Sigmoid colon (tissue), 7 donors: ENCODE data around the gene L3MBTL1. TPM values are rescaled to one million over a fixed set of nuclear protein-coding genes. Genes with fewer than 3 reads are reported as not detected.

ENCODE experiments used
- DNase-seq: peaks from one replicate; pipeline ENCODE4 v3.0.0-alpha.2; 2019
- H3K27ac ChIP-seq, 4 donors: fragments of 200-600 bp; sonication (generic); one replicate each; pipeline ENCODE4 v1.5.1; 2016 to 2019; ENCODE audit warnings: mild to moderate bottlenecking in 1 of 4
- H3K27me3 ChIP-seq, 3 donors: fragments of 200-600 bp; sonication (generic); one replicate each; pipeline ENCODE4 v1.5.1; 2019; ENCODE audit warnings: mild to moderate bottlenecking in 1 of 3
- H3K36me3 ChIP-seq, 4 donors: fragments of 200-600 bp; sonication (generic); one replicate each; pipeline ENCODE4 v1.5.1; 2016 to 2019
- H3K4me1 ChIP-seq, 4 donors: fragments of 200-600 bp; sonication (generic); one replicate each; pipeline ENCODE4 v1.5.1; 2017 to 2019
- H3K4me3 ChIP-seq, 4 donors: fragments of 200-600 bp; sonication (generic); one replicate each; pipeline ENCODE4 v1.5.1; 2017 to 2019; ENCODE audit warnings: mild to moderate bottlenecking in 2 of 4, moderate library complexity in 1 of 4
- H3K9me3 ChIP-seq, 4 donors: fragments of 200-600 bp in 3 of 4; sonication (generic) in 3 of 4; one replicate each; pipeline versions ENCODE4 v1.5.1 to v1.6.1; 2013 to 2019
- CTCF ChIP-seq, 4 experiments: fragments of 450-650 bp in 3 of 4; fragments of 200-600 bp in 1 of 4; IDR thresholded peaks; one replicate each; pipeline ENCODE4 v1.5.1; 2016 to 2019; ENCODE audit warnings: antibody characterized with exemption in 4 of 4, mild to moderate bottlenecking in 3 of 4, moderate library complexity in 2 of 4
- EP300 ChIP-seq, 4 donors: sonication (generic); formaldehyde crosslinking; IDR thresholded peaks; one replicate each; pipeline ENCODE4 v1.6.1; 2017; ENCODE audit warnings: antibody characterized with exemption in 4 of 4
- POLR2A ChIP-seq, 2 donors: fragments of 450-650 bp; IDR thresholded peaks; one replicate each; pipeline ENCODE4 v1.6.1; 2016; ENCODE audit warnings: antibody characterized with exemption in 2 of 2, mild to moderate bottlenecking in 2 of 2, moderate library complexity in 2 of 2
- POLR2AphosphoS5 ChIP-seq, 4 donors: sonication (generic); formaldehyde crosslinking; IDR thresholded peaks; one replicate each; pipeline ENCODE4 v1.6.1; 2017; ENCODE audit warnings: antibody characterized with exemption in 4 of 4
- WGBS, 2 donors: extraction: QIAGEN DNeasy Blood & Tissue Kit; methylation state at CpG; one replicate each; pipeline ENCODE4 v1.1.7; 2013; 5-methylcytosine and 5-hydroxymethylcytosine counted together
- intact Hi-C: fragments of 100-400 bp; cut with DNase I; formaldehyde crosslinking; loops from one replicate; pipeline ENCODE4 v1.15.1; 2023
- polyA plus RNA-seq, 3 donors: library from polyadenylated mRNA; stranded (reverse); fragments of 200-250 nt; gene quantifications; one replicate each; pipeline ENCODE4 v1.2.3, GENCODE V29; 2013
- total RNA-seq, 4 donors: library from RNA; depleted of rRNA; stranded (reverse); fragments of >200 nt; gene quantifications; one replicate each; pipeline ENCODE4 v1.1.0, GENCODE V29; 2016
- donor health status: healthy with polysubstance abuse.
- donor health status: Bipolar disorder and iron deficiency.
- donor health status: healthy.

L3MBTL1 gene
- total and polyA plus RNA-seq, 7 donors: 0.46 to 26.9 (median 9.0) TPM

- no peaks in the 10 kb centered on the region for H3K9me3 ChIP-seq
- TF ChIP-seq POLR2A (IDR thresholded peaks at IDR 0.05) (no peak), EP300 (IDR thresholded peaks at IDR 0.05) (no peak), CTCF (IDR thresholded peaks at IDR 0.05) (no peak), POLR2AphosphoS5 (IDR thresholded peaks at IDR 0.05) (no peak)
- no peak overlapping the region for H3K4me3 ChIP-seq
- no peaks in the 10 kb centered on the region for H3K36me3 ChIP-seq
- DNase-seq: no peak
- WGBS, 2 donors: 81 to 85% methylated on average over 18 of the region's 18 CpGs
- intact Hi-C loops: no loop called here
- H3K27ac ChIP-seq: no peak overlapping the region
- no peaks in the 10 kb centered on the region for H3K4me1 ChIP-seq
- no peaks in the 10 kb centered on the region for H3K27me3 ChIP-seq
Measured at GRCh38 chr20:43564993-43565757, 57.7 kb downstream of the L3MBTL1 start.

- no peak for DNase-seq
- H3K27me3 ChIP-seq: no peaks in the 10 kb centered on the region
- H3K4me3 ChIP-seq: no peak overlapping the region
- H3K36me3 ChIP-seq: no peaks in the 10 kb centered on the region
- H3K9me3 ChIP-seq: no peaks in the 10 kb centered on the region
- TF ChIP-seq POLR2AphosphoS5 (IDR thresholded peaks at IDR 0.05) (no peak), CTCF (IDR thresholded peaks at IDR 0.05) (no peak), POLR2A (IDR thresholded peaks at IDR 0.05) (no peak), EP300 (IDR thresholded peaks at IDR 0.05) (no peak)
- no peaks in the 10 kb centered on the region for H3K4me1 ChIP-seq
- intact Hi-C loops: no loop called here
- H3K27ac ChIP-seq: no peak overlapping the region
- WGBS, 2 donors: 83 to 91% methylated on average over 4 of the region's 4 CpGs
Measured at GRCh38 chr20:43565758-43566104, 58.2 kb downstream of the L3MBTL1 start.

GRCh38 chr20:43567477-43567876, 60.0 kb downstream of the L3MBTL1 start:
- no peak for TF ChIP-seq EP300 (IDR thresholded peaks at IDR 0.05)
- TF ChIP-seq POLR2AphosphoS5 (IDR thresholded peaks at IDR 0.05): no peak
- Histone ChIP-seq H3K9me3 (no peaks in the 10 kb centered on the region), H3K27me3 (no peaks in the 10 kb centered on the region), H3K4me1 (no peaks in the 10 kb centered on the region), H3K36me3 (no peaks in the 10 kb centered on the region), H3K4me3 (no peak overlapping the region), H3K27ac (no peak overlapping the region)
- intact Hi-C loops: no loop called here
- DNase-seq: no peak
- 90 to 92% methylated on average over 9 of the region's 9 CpGs for WGBS, 2 donors

GRCh38 chr20:43568706-43569105, 61.2 kb downstream of the L3MBTL1 start:
- Histone ChIP-seq H3K9me3 (no peaks in the 10 kb centered on the region), H3K27ac (no peak overlapping the region), H3K4me1 (no peaks in the 10 kb centered on the region), H3K4me3 (no peak overlapping the region), H3K27me3 (no peaks in the 10 kb centered on the region), H3K36me3 (no peaks in the 10 kb centered on the region)
- DNase-seq: no peak
- no peak for TF ChIP-seq EP300 (IDR thresholded peaks at IDR 0.05)
- no peak for TF ChIP-seq POLR2AphosphoS5 (IDR thresholded peaks at IDR 0.05)
- TF ChIP-seq POLR2A (IDR thresholded peaks at IDR 0.05): no peak
- TF ChIP-seq CTCF (IDR thresholded peaks at IDR 0.05): no peak
- intact Hi-C loops: no loop called here
- 90 to 91% methylated on average over 4 of the region's 4 CpGs for WGBS, 2 donors

GRCh38 chr20:43569282-43569681, 61.8 kb downstream of the L3MBTL1 start:
- no peaks in the 10 kb centered on the region for H3K9me3 ChIP-seq
- 95% methylated on average over 10 of the region's 10 CpGs for WGBS, 2 donors
- DNase-seq: no peak
- no peaks in the 10 kb centered on the region for H3K4me1 ChIP-seq
- no peak overlapping the region for H3K27ac ChIP-seq
- H3K27me3 ChIP-seq: no peaks in the 10 kb centered on the region
- H3K4me3 ChIP-seq: no peak overlapping the region
- no peaks in the 10 kb centered on the region for H3K36me3 ChIP-seq
- intact Hi-C loops: no loop called here
- no peak for TF ChIP-seq CTCF (IDR thresholded peaks at IDR 0.05)
- no peak for TF ChIP-seq POLR2AphosphoS5 (IDR thresholded peaks at IDR 0.05)
- TF ChIP-seq EP300 (IDR thresholded peaks at IDR 0.05): no peak
- no peak for TF ChIP-seq POLR2A (IDR thresholded peaks at IDR 0.05)
